GM18505 (cell line): ENCODE measurements around the gene PLXND1.

Experiments used
- ATAC-seq: cut with Tn5 transposase; IDR thresholded peaks from one replicate; pipeline ENCODE4 v1.9.1; 2021; ENCODE audit not compliant: unreplicated experiment
- POLR2A ChIP-seq: IDR thresholded peaks from 4 replicates; pipeline ENCODE4 v1.6.1; 2011; ENCODE audit warnings: borderline replicate concordance; ENCODE audit not compliant: insufficient read depth, insufficient read length; ENCODE audit errors: extremely low read depth

PLXND1 gene

GRCh38 chr3:129605922-129606635 is 397 bp downstream of the PLXND1 start:
- ATAC-seq = no peak
- no peak for TF ChIP-seq POLR2A

- no peak for ATAC-seq
Measured at GRCh38 chr3:129605203-129605921, 1.1 kb downstream of the PLXND1 start.

GRCh38 chr3:129604767-129605166 is 1.7 kb downstream of the PLXND1 start:
- no peak for TF ChIP-seq POLR2A

More at GRCh38 chr3:129605203-129605921, 1.1 kb downstream of the PLXND1 start:
- no peak for TF ChIP-seq POLR2A

GRCh38 chr3:129603991-129604749 is 2.3 kb downstream of the PLXND1 start:
- no peak for TF ChIP-seq POLR2A
- no peak for ATAC-seq

More at GRCh38 chr3:129604767-129605166, 1.7 kb downstream of the PLXND1 start:
- no peak for ATAC-seq

- ATAC-seq = no peak
- TF ChIP-seq POLR2A = no peak
Measured at GRCh38 chr3:129603561-129603942, 2.9 kb downstream of the PLXND1 start.

- no peak for TF ChIP-seq POLR2A
- no peak for ATAC-seq
Measured at GRCh38 chr3:129602730-129603560, 3.5 kb downstream of the PLXND1 start.

- ATAC-seq = no peak
- no peak for TF ChIP-seq POLR2A
Measured at GRCh38 chr3:129602309-129602708, 4.2 kb downstream of the PLXND1 start.

GRCh38 chr3:129601713-129602112 is 4.8 kb downstream of the PLXND1 start:
- ATAC-seq = no peak

GRCh38 chr3:129600348-129600747 is 6.1 kb downstream of the PLXND1 start:
- no peak for TF ChIP-seq POLR2A
- no peak for ATAC-seq

More at GRCh38 chr3:129601713-129602112, 4.8 kb downstream of the PLXND1 start:
- no peak for TF ChIP-seq POLR2A

- no peak for ATAC-seq
- TF ChIP-seq POLR2A = no peak
Measured at GRCh38 chr3:129599607-129600006, 6.9 kb downstream of the PLXND1 start.

- no peak for ATAC-seq
- no peak for TF ChIP-seq POLR2A
Measured at GRCh38 chr3:129599073-129599472, 7.4 kb downstream of the PLXND1 start.

- no peak for TF ChIP-seq POLR2A
- ATAC-seq = no peak
Measured at GRCh38 chr3:129598484-129598883, 8.0 kb downstream of the PLXND1 start.

- no peak for ATAC-seq
- TF ChIP-seq POLR2A = no peak
Measured at GRCh38 chr3:129598000-129598381, 8.5 kb downstream of the PLXND1 start.
